GM10266 (cell line): Measurements from ENCODE around the gene SRP68.

Source experiments
- DNase-seq: peaks from one replicate; pipeline ENCODE4 v3.0.0; 2012; ENCODE audit errors: extremely low spot score
- TF ChIP-seq, protein P1 (sequence below): IDR thresholded peaks from 2 replicates; pipeline ENCODE4 v1.5.1; 2012; ENCODE audit warnings: mild to moderate bottlenecking, low read depth; ENCODE audit not compliant: control insufficient read depth, insufficient read depth; ENCODE audit errors: missing control alignments

The SRP68 gene

GRCh38 chr17:76025294-76025693, 47.0 kb downstream of the SRP68 start:
- DNase-seq: no peak
- TF ChIP-seq, protein P1, sequence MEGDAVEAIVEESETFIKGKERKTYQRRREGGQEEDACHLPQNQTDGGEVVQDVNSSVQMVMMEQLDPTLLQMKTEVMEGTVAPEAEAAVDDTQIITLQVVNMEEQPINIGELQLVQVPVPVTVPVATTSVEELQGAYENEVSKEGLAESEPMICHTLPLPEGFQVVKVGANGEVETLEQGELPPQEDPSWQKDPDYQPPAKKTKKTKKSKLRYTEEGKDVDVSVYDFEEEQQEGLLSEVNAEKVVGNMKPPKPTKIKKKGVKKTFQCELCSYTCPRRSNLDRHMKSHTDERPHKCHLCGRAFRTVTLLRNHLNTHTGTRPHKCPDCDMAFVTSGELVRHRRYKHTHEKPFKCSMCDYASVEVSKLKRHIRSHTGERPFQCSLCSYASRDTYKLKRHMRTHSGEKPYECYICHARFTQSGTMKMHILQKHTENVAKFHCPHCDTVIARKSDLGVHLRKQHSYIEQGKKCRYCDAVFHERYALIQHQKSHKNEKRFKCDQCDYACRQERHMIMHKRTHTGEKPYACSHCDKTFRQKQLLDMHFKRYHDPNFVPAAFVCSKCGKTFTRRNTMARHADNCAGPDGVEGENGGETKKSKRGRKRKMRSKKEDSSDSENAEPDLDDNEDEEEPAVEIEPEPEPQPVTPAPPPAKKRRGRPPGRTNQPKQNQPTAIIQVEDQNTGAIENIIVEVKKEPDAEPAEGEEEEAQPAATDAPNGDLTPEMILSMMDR: no peak

DNA sequence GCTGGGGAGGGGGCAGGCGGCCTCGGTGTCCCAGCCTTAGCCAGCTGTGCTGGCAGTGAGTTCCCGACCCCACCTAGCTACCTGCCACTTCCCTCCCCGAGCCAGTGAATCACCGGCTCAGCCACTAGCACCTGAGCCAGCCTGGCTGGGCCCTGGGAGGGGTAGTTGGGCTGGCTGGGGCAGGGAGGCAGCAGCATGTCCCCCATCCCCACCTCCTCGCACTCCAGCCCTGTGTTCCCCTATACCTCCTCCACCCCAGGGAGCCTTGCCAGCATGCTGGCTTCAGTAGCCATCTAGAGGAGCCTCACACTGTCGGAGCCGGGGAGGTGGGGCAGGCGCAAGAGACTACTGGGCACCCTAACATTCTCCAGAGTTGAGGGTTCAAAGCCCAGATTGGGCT, 48.0 kb downstream of the SRP68 start:
- DNase-seq: no peak
- TF ChIP-seq, protein P1: no peak

DNA sequence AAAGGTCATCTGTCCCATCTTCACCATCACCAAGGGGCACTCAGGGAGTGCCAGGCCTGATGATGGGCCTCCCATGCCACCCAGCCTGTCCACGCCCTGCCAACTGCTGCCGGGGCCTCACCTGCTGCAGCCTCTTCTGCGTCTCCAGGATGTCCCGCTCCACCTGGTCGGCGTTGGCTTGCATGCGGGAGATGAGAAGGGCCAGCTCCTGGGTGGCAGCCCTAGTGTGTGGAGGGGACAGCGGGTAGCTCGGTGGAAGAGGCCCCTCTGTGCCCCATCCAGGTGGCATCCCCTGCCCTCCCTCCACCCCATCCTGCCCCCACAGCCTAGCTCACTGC, 48.4 kb downstream of the SRP68 start:
- DNase-seq: no peak
- TF ChIP-seq, protein P1: no peak

DNA sequence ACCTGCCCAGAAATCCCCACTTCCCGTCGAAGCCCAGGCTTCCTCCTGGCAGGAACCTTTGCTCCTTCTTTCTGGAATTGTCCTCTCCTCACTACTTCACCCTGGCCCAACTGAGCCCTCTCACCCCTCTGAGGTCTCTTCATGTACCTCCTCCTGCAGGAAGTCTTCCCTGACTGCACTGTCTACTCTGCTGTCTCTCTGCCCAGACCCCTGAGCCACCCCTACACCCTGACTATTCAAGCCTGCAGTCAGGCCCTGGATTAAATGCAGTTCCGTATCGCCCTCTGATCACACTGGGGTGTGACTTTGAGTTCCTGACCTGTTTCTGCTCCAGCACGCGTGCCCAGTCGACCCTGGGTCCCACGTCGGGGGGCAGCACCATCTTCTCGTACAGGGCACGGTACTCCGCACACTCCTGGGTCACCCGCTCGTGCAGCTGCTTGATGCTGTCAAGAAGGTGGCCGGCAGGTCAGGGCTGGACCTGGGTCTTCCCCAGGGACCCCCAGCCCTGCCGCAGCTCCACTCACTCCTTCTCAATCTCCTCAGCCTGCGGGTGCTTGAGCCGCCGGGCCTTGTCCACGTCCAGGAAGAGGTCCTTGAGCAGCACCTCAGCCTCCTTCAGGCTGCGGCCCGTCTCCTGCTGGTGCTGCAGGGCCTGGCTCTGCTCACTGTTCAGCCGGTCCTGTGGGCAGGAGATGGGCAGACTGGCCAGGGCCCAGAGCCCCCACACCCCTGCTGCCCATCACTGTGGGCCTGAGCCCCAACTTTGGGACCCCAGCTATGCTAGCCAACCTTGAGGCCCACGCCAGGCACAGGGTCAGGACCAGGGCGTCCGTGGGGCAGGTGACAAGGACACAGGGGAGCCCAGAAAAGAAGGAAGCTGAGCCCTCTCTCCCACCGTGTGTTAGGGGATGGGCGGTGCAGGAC, 49.1 kb downstream of the SRP68 start:
- no peak for DNase-seq
- TF ChIP-seq, protein P1: no peak

DNA sequence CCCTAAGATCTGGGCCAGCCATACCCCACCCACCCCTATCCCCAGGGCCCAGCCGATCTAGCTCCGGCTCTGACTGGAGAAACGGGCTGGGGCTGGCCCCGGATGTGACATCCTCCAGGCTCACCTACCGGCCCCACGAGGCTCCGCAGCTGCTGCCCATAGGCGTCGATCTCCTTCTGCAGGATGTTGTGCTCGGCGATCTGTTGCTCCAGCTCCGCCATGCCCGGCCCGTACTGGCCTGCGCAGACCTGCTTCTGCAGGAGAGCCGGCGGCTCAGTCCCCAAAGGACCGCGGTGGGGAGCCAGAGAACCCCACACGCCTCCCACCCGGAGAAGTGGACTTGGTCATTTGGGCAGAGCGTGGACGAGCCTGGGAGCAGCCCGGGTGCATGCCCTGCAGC, 50.0 kb downstream of the SRP68 start:
- TF ChIP-seq, protein P1: no peak
- DNase-seq: no peak

GRCh38 chr17:76019833-76020467, 52.4 kb downstream of the SRP68 start:
- no peak for DNase-seq
- TF ChIP-seq, protein P1: no peak

DNA sequence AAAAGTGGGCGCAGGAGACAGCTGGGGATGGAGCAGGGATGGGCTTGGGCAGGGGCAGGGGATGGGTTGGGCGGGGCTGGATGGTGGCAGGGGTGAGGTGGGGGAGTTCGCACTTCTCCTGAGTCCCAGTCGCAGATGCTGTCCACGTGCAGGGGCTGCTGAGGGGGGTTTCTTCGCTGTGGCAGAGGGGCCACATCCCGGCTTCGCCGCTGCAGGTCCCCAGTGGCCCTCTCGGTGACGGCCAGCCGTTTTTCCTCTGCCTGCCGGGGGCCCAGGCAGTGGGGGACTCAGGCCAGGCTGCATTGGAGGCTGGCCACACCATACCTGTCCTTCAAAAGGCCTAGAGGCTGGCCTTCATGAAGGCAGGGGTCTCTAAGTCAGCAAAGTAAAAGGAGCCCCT, 53.5 kb downstream of the SRP68 start:
- DNase-seq: no peak

More for the DNA sequence above, 53.5 kb downstream of the SRP68 start:
- TF ChIP-seq, protein P1: no peak
